ENCODE measurements around the gene IGFN1. TPM values are rescaled to one million over a fixed set of nuclear protein-coding genes. Genes with fewer than 3 reads are reported as not detected.
A peak's percentile ranks its signal among the peaks of the same experiment; 100 is the strongest.

The IGFN1 gene
- total RNA-seq, 4 donors from 2014 or later, result 0.14 TPM; not detected in 3

- TF ChIP-seq POLR2A (IDR thresholded peaks at IDR 0.05) (no peak), EP300 (IDR thresholded peaks at IDR 0.05; ENCODE audit: low read depth) (no peak), CTCF (IDR thresholded peaks at IDR 0.05) (no peak), POLR2AphosphoS5 (IDR thresholded peaks at IDR 0.05) (no peak)
- Histone ChIP-seq H3K4me1 (peaks cover 6 to 11% (median 10%) of the 10 kb centered on the region in 4 donors), H3K4me3 (no peak overlapping the region), H3K36me3 (no peaks in the 10 kb centered on the region), H3K27me3 (peaks cover 24% of the 10 kb centered on the region), H3K27ac (no peak overlapping the region), H3K9me3 (no peaks in the 10 kb centered on the region)
- no peak for DNase-seq
- WGBS, 2 donors (ENCODE audit: low coverage in 1 of 2), result 87 to 90% methylated on average over 2 to 14 of the region's 14 CpGs
- in situ Hi-C loops (cut with MboI; ENCODE audit: low pct_ligation_motif_present in 1 of 4, low pct_unique_long_range_greater_than_20kb in 1 of 4, low sequenced_read_pairs in 3 of 4) (loop anchor here in 2 of 4 donors (25.0 kb wide), 1 partner anchor 104 kb away; no protein-coding TSS in a partner anchor), intact Hi-C loops (cut with DNase I; ENCODE audit: low total_unique reads) (no loop called here)
Observed at GRCh38 chr1:201258763-201259230, 68.2 kb downstream of the IGFN1 start.

GRCh38 chr1:201259476-201260235 lies 69.0 kb downstream of the IGFN1 start:
- H3K4me3 ChIP-seq, result peak overlapping the region in 2 of 4 donors; percentile 7 to 23
- no peak for DNase-seq
- WGBS, 2 donors (ENCODE audit: low coverage in 1 of 2), result 5% methylated on average over 15 of the region's 28 CpGs; no CpG with 5 or more reads in 1 of the 2 donors
- TF ChIP-seq EP300 (IDR thresholded peaks at IDR 0.05; ENCODE audit: low read depth) (no peak), POLR2A (IDR thresholded peaks at IDR 0.05) (no peak), CTCF (IDR thresholded peaks at IDR 0.05) (peak in 1 of 5 experiments; percentile 24)
- peaks cover 24% of the 10 kb centered on the region for H3K27me3 ChIP-seq
- no peaks in the 10 kb centered on the region for H3K9me3 ChIP-seq
- in situ Hi-C loops (cut with MboI; ENCODE audit: low pct_ligation_motif_present in 1 of 4, low pct_unique_long_range_greater_than_20kb in 1 of 4, low sequenced_read_pairs in 3 of 4), result loop anchor here in 3 of 4 donors (10.0 to 25.0 kb wide), 2 partner anchors 95 to 103 kb away; no protein-coding TSS in a partner anchor
- peaks cover 6 to 11% (median 10%) of the 10 kb centered on the region in 4 donors for H3K4me1 ChIP-seq
- no peak overlapping the region for H3K27ac ChIP-seq
- H3K36me3 ChIP-seq, result no peaks in the 10 kb centered on the region
- intact Hi-C loops (cut with DNase I; ENCODE audit: low total_unique reads), result no loop called here

GRCh38 chr1:201260236-201260590 lies 69.6 kb downstream of the IGFN1 start:
- Histone ChIP-seq H3K36me3 (no peaks in the 10 kb centered on the region), H3K4me3 (peak overlapping the region in 2 of 4 donors; percentile 7 to 23), H3K27me3 (peaks cover 19% of the 10 kb centered on the region), H3K27ac (no peak overlapping the region), H3K9me3 (no peaks in the 10 kb centered on the region), H3K4me1 (peaks cover 6 to 11% (median 10%) of the 10 kb centered on the region in 4 donors)
- WGBS, 2 donors (ENCODE audit: low coverage in 1 of 2), result 46% methylated on average over 10 of the region's 11 CpGs; no CpG with 5 or more reads in 1 of the 2 donors
- TF ChIP-seq POLR2A (IDR thresholded peaks at IDR 0.05), result no peak
- TF ChIP-seq POLR2AphosphoS5 (IDR thresholded peaks at IDR 0.05), result no peak
- no peak for TF ChIP-seq EP300 (IDR thresholded peaks at IDR 0.05; ENCODE audit: low read depth)
- TF ChIP-seq CTCF (IDR thresholded peaks at IDR 0.05), result no peak
- in situ Hi-C loops (cut with MboI; ENCODE audit: low pct_ligation_motif_present in 1 of 4, low pct_unique_long_range_greater_than_20kb in 1 of 4, low sequenced_read_pairs in 3 of 4), result loop anchor here in 3 of 4 donors (10.0 to 25.0 kb wide), 2 partner anchors 95 to 102 kb away; no protein-coding TSS in a partner anchor
- no peak for DNase-seq
- intact Hi-C loops (cut with DNase I; ENCODE audit: low total_unique reads), result no loop called here

GRCh38 chr1:201260648-201261311 lies 70.2 kb downstream of the IGFN1 start:
- no peak overlapping the region for H3K4me3 ChIP-seq
- H3K36me3 ChIP-seq, result no peaks in the 10 kb centered on the region
- peaks cover 19% of the 10 kb centered on the region for H3K27me3 ChIP-seq
- WGBS, 2 donors (ENCODE audit: low coverage in 1 of 2), result 89 to 92% methylated on average over 4 to 8 of the region's 8 CpGs
- H3K27ac ChIP-seq, result no peak overlapping the region
- peaks cover 6 to 11% (median 10%) of the 10 kb centered on the region in 4 donors for H3K4me1 ChIP-seq
- no peaks in the 10 kb centered on the region for H3K9me3 ChIP-seq
- intact Hi-C loops (cut with DNase I; ENCODE audit: low total_unique reads), result no loop called here
- DNase-seq, result no peak
- TF ChIP-seq POLR2A (IDR thresholded peaks at IDR 0.05), result no peak
- TF ChIP-seq CTCF (IDR thresholded peaks at IDR 0.05), result no peak
- TF ChIP-seq EP300 (IDR thresholded peaks at IDR 0.05; ENCODE audit: low read depth), result no peak
- no peak for TF ChIP-seq POLR2AphosphoS5 (IDR thresholded peaks at IDR 0.05)
- in situ Hi-C loops (cut with MboI; ENCODE audit: low pct_ligation_motif_present in 1 of 4, low pct_unique_long_range_greater_than_20kb in 1 of 4, low sequenced_read_pairs in 3 of 4), result loop anchor here in 3 of 4 donors (10.0 to 25.0 kb wide), 2 partner anchors 94 to 102 kb away; no protein-coding TSS in a partner anchor

Measured in transverse colon (tissue), 4 donors.